Panc1 (cell line): ENCODE measurements around the gene ARHGEF10L. TPM values are rescaled to one million over a fixed set of nuclear protein-coding genes. Genes with fewer than 3 reads are reported as not detected.

Experiments used
- ATAC-seq: fragments of 200-7000 bp; cut with Tn5 transposase; 2 replicates; pipeline ENCODE4 v1.9.1; 2020; ENCODE audit warnings: mild to moderate bottlenecking, moderate library complexity
- BruUV-seq: library from RNA; stranded (reverse); fragments of 400-500 nt; replicated peaks from 2 replicates; lab custom pipeline; 2021; lab: Mats Ljungman, UMichigan
- CTCF ChIA-PET: fragments of 300-600 bp; sonication (Branson Sonifier 250); formaldehyde crosslinking; loops from one replicate; lab custom pipeline; 2022; ENCODE audit warnings: antibody characterized with exemption; lab: Charles Lee
- POLR2A ChIA-PET: fragments of 300-600 bp; sonication (Branson Sonifier 250); formaldehyde crosslinking; loops from one replicate; lab custom pipeline; 2022; ENCODE audit warnings: antibody characterized with exemption; lab: Charles Lee
- DNase-seq: peaks from one replicate; pipeline ENCODE4 v3.0.0-alpha.2; 2010; ENCODE audit warnings: low read depth, low spot score
- H3K27ac ChIP-seq: 2 replicates; pipeline ENCODE4 v1.5.1; 2011; ENCODE audit warnings: mild to moderate bottlenecking, low read length, inconsistent platforms
- H3K27me3 ChIP-seq: fragments of 200-500 bp; sonication (Bioruptor generic); 2 replicates; pipeline ENCODE4 v1.6.0; 2014; ENCODE audit warnings: low read length, inconsistent platforms; ENCODE audit not compliant: control insufficient read depth, insufficient read depth
- H3K36me3 ChIP-seq: fragments of 200-500 bp; sonication (Bioruptor generic); 2 replicates; pipeline ENCODE4 v1.5.1; 2014; ENCODE audit warnings: inconsistent platforms, mild to moderate bottlenecking, low read length, moderate library complexity; ENCODE audit not compliant: control insufficient read depth, insufficient read depth
- H3K4me1 ChIP-seq: 2 replicates; pipeline ENCODE4 v1.5.1; 2011; ENCODE audit warnings: inconsistent platforms, mild to moderate bottlenecking, low read length, moderate library complexity; ENCODE audit not compliant: control insufficient read depth, insufficient read depth
- H3K4me3 ChIP-seq, 2 experiments: 2 replicates each; pipeline ENCODE4 v1.5.1; 2011 to 2012; ENCODE audit warnings: low read depth in 2 of 2, low read length in 2 of 2, mild to moderate bottlenecking in 2 of 2, inconsistent platforms in 1 of 2, moderate library complexity in 1 of 2
- H3K9me3 ChIP-seq: fragments of 200-500 bp; sonication (Bioruptor generic); 2 replicates; pipeline ENCODE4 v1.5.1; 2014; ENCODE audit warnings: low read depth, mild to moderate bottlenecking, inconsistent platforms, low read length, moderate library complexity; ENCODE audit not compliant: control insufficient read depth, insufficient read depth
- CTCF ChIP-seq: fragments of 450-650 bp; IDR thresholded peaks from 2 replicates; pipeline ENCODE4 v1.5.1; 2017; ENCODE audit warnings: mild to moderate bottlenecking
- POLR2AphosphoS5 ChIP-seq: IDR thresholded peaks from 2 replicates; pipeline ENCODE4 v1.6.1; 2012; ENCODE audit warnings: mild to moderate bottlenecking, low read depth, low read length, moderate library complexity
- REST ChIP-seq, 2 experiments: IDR thresholded peaks; 2 replicates each; pipeline ENCODE4 v1.6.1; 2011 to 2012; ENCODE audit warnings: low read depth in 2 of 2, control low read depth in 1 of 2, low read length in 1 of 2, mild to moderate bottlenecking in 1 of 2, moderate library complexity in 1 of 2; ENCODE audit not compliant: insufficient read depth in 1 of 2
- SIN3A ChIP-seq: IDR thresholded peaks from 2 replicates; pipeline ENCODE4 v1.6.1; 2012; ENCODE audit warnings: low read depth, mild to moderate bottlenecking, low read length, moderate library complexity, borderline replicate concordance; ENCODE audit not compliant: insufficient read depth
- TCF7L2 ChIP-seq: IDR thresholded peaks from 2 replicates; pipeline ENCODE4 v1.6.1; 2011; ENCODE audit warnings: mild to moderate bottlenecking, low read depth, low read length, inconsistent platforms
- in situ Hi-C: cut with HindIII; loops from 2 replicates; pipeline ENCODE4 v1.10.0; 2016; ENCODE audit warnings: low sequenced_read_pairs, low pct_unique_long_range_greater_than_20kb
- intact Hi-C: fragments of 100-400 bp; cut with micrococcal nuclease; formaldehyde crosslinking; loops from one replicate; pipeline ENCODE4 v1.10.0; 2022; ENCODE audit not compliant: unreplicated experiment
- total RNA-seq: library from RNA; stranded (reverse); gene quantifications from one replicate; pipeline ENCODE4 v1.2.1, GENCODE V29; 2021; ENCODE audit not compliant: unreplicated experiment

The ARHGEF10L gene
- total RNA-seq, 1 experiment from 2014 or later, result 5.9 TPM

GRCh38 chr1:17585266-17585987, 45.9 kb downstream of the ARHGEF10L start:
- no TSS peak for BruUV-seq
- intact Hi-C loops, result no loop called here
- no peaks in the 10 kb centered on the region for H3K36me3 ChIP-seq
- no peak overlapping the region for H3K4me3 ChIP-seq
- H3K27me3 ChIP-seq, result no peaks in the 10 kb centered on the region
- ChIA-PET CTCF (no interaction called here), POLR2A (no interaction called here)
- no peak overlapping the region for H3K27ac ChIP-seq
- ATAC-seq (no peak), DNase-seq (no peak)
- H3K9me3 ChIP-seq, result no peaks in the 10 kb centered on the region
- peaks cover 27% of the 10 kb centered on the region for H3K4me1 ChIP-seq
- no peak for TF ChIP-seq CTCF
- TF ChIP-seq TCF7L2, result no peak
- TF ChIP-seq POLR2AphosphoS5, result no peak
- no peak for TF ChIP-seq REST (IDR thresholded peaks at IDR 0.05; ENCODE audit: insufficient read depth in 1 of 2, low read depth in 2 of 2, low read length in 1 of 2)
- no peak for TF ChIP-seq SIN3A
- in situ Hi-C loops, result no loop called here

GRCh38 chr1:17586172-17586964, 46.9 kb downstream of the ARHGEF10L start:
- Histone ChIP-seq H3K9me3 (no peaks in the 10 kb centered on the region), H3K27me3 (no peaks in the 10 kb centered on the region), H3K36me3 (no peaks in the 10 kb centered on the region), H3K4me3 (no peak overlapping the region), H3K27ac (no peak overlapping the region), H3K4me1 (peaks cover 27% of the 10 kb centered on the region)
- in situ Hi-C loops, result no loop called here
- TF ChIP-seq POLR2AphosphoS5, result no peak
- no peak for TF ChIP-seq REST (IDR thresholded peaks at IDR 0.05; ENCODE audit: insufficient read depth in 1 of 2, low read depth in 2 of 2, low read length in 1 of 2)
- TF ChIP-seq SIN3A, result no peak
- no peak for TF ChIP-seq TCF7L2
- TF ChIP-seq CTCF, result no peak
- ATAC-seq, result peak; percentile 75
- no TSS peak for BruUV-seq
- CTCF ChIA-PET, result interaction anchor here (1.3 kb wide), 1 partner anchor 12 kb away, joined by 4 read pairs; no protein-coding TSS in a partner anchor
- no peak for DNase-seq
- intact Hi-C loops, result no loop called here
- POLR2A ChIA-PET, result no interaction called here
